Vagina (tissue), 2 donors: Measurements from ENCODE around the gene LGR6.

ENCODE experiments used
- POLR2A ChIP-seq, 2 donors: fragments of 450-650 bp; IDR thresholded peaks; one replicate each; pipeline ENCODE4 v1.6.1; 2017; ENCODE audit warnings: antibody characterized with exemption in 2 of 2, mild to moderate bottlenecking in 2 of 2, moderate library complexity in 2 of 2
- TF ChIP-seq, protein P1 (sequence below), 3 experiments: fragments of 450-650 bp in 2 of 3; fragments of 200-600 bp in 1 of 3; sonication (generic) in 1 of 3; IDR thresholded peaks; one replicate each; pipeline ENCODE4 v1.5.1; 2017 to 2019; ENCODE audit warnings: antibody characterized with exemption in 3 of 3, mild to moderate bottlenecking in 2 of 3, moderate library complexity in 2 of 3

DNA sequence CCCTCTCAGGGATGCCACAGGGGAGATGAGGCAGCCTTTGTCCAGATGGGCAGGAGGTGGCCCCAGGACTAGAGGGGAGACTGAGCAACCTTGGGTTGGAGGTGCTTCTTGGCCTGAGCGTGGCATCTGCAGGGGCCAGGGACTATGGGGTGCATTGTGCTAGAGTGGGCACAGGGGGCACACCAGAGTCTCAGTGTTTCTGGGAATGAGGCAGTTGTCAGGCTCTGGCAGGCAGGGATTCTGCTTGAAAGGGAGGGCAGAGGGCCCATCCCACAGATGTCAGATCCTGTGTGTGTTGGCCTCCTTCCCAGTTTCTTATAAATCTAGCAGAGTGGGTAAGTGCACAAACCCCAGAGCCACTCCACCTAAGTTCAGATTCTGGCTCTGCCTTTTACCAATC lies 13.7 kb downstream of the LGR6 start:
- TF ChIP-seq POLR2A (IDR thresholded peaks at IDR 0.05), result no peak
- TF ChIP-seq, protein P1, sequence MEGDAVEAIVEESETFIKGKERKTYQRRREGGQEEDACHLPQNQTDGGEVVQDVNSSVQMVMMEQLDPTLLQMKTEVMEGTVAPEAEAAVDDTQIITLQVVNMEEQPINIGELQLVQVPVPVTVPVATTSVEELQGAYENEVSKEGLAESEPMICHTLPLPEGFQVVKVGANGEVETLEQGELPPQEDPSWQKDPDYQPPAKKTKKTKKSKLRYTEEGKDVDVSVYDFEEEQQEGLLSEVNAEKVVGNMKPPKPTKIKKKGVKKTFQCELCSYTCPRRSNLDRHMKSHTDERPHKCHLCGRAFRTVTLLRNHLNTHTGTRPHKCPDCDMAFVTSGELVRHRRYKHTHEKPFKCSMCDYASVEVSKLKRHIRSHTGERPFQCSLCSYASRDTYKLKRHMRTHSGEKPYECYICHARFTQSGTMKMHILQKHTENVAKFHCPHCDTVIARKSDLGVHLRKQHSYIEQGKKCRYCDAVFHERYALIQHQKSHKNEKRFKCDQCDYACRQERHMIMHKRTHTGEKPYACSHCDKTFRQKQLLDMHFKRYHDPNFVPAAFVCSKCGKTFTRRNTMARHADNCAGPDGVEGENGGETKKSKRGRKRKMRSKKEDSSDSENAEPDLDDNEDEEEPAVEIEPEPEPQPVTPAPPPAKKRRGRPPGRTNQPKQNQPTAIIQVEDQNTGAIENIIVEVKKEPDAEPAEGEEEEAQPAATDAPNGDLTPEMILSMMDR (IDR thresholded peaks at IDR 0.05), result no peak
